Inferior parietal cortex (tissue), 1 donor: ENCODE data around the gene PCNA.
"Not testable (repeated sequence)": the region's sequence is repeated elsewhere in the genome, so short reads cannot be mapped to it uniquely, and the experiment has no call there.

ENCODE experiments used
- DNase-seq: peaks from one replicate; pipeline ENCODE4 v3.0.0-alpha.2; 2016; ENCODE audit errors: extremely low spot score

PCNA gene

GRCh38 chr20:5141615-5142014, 21.9 kb upstream of the PCNA start:
- peak; percentile 63 for DNase-seq

- DNase-seq, result no peak
These were observed 20.4 kb upstream of the PCNA start for GRCh38 chr20:5140195-5140594.

- DNase-seq, result no peak
These were observed 16.3 kb upstream of the PCNA start for GRCh38 chr20:5136096-5136495.

GRCh38 chr20:5135363-5136012, 15.7 kb upstream of the PCNA start:
- peak; percentile 43 for DNase-seq

GRCh38 chr20:5133998-5134397, 14.2 kb upstream of the PCNA start:
- no peak for DNase-seq

- no peak for DNase-seq
These were observed 11.7 kb upstream of the PCNA start for GRCh38 chr20:5131502-5131901.

DNA sequence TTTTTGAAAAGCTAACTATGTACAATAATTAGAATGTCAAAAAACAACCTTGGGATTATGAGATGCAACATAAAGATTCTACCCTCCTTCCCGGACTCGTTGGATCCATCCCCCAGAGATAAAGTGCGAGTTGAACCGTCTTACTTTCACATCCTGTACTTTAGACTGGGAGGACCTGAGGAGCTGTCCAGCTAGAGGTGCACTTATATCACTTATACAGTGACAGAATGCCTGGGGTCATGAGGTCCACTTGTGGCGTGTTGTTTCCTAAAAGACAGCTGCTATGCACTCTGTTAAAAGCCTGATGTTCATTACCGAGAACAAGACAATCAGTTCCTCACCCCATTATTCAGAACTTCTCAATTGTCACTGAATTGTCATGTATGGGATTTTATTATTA, 9.1 kb upstream of the PCNA start:
- no peak for DNase-seq

GRCh38 chr20:5127859-5128424, 8.2 kb upstream of the PCNA start:
- no peak for DNase-seq

DNA sequence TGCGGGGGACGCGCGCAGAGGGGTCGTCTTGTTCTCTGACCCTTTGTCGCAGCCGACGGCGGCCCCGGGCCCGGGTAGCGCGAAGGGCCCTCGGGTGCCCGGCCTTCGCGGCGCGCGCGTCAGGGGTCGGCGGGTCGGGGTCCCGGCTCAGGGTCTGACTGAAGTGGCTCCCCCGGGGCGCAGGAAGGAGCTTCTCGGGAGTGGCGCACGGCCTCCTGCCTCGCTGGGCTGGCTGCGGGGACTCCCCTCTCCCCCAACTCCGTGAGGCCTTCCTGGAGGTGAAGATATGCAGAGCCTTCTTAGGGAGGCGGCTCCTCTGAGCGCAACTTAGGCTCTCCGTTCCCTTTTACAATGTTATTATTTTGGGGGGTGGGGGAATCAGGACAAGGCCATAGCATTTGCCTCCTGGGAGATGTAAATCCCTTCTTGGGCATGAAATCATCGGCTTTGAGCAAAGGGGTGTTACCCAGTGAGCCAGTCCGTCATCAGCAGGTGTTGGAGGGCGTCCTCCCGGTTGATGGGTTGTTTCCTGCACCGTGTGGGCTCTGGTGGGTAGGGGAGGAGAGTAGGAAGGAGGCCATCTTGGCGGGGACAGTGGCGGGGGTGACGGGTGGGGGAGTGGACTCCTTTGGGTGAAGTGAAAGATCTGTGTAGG, 7.6 kb upstream of the PCNA start:
- no peak for DNase-seq

- DNase-seq, result peak; percentile 95
These were observed 6.9 kb upstream of the PCNA start, which contains the start of gene CDS2 for GRCh38 chr20:5126512-5127203. Gene CDS2 (plus strand): TSS chr20:5127008. CDS start chr20:5127093, 85 bp downstream.

- no peak for DNase-seq
These were observed 3.1 kb upstream of the PCNA start for GRCh38 chr20:5122873-5123260.

DNA sequence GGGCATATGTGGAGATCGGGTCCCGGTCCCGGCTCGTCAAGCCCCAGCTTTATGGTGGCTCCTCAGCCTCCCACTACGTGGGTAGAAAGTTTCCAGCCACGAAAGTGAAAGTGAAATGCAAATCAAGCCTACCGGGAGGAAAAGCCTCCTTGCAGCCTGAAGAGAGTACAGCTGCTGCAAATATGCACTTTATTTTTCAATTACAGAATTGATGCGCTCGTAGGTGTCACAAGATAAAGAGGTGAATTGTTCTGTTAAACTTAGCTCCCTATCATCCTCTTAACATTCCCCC, 373 bp upstream of the PCNA start:
- no peak for DNase-seq

GRCh38 chr20:5119143-5119434, 669 bp downstream of the PCNA start:
- DNase-seq, result no peak

- no peak for DNase-seq
These were observed 1.3 kb downstream of the PCNA start for GRCh38 chr20:5118220-5119142.

- no peak for DNase-seq
These were observed 2.9 kb downstream of the PCNA start for GRCh38 chr20:5116875-5117274.

DNA sequence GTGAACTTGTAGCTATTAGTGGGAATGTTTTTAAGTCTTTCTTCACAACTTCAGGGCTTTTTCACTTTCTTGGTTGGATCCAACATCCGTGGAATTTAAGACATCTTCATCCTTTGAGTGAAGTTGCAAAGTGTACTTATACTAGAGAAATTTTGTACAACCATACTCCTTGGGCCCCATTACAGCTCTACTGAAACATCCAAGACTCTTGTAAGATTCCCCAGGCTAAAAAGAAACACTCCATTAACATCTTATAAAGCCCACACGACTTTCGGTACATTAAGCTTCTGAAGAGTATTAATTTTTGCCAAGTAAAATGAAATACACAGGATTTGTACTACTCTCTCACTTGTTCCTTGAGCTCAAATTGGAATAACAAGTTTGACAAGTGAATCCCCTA, 5.4 kb downstream of the PCNA start:
- DNase-seq, result no peak

GRCh38 chr20:5113615-5113986, 6.2 kb downstream of the PCNA start:
- no peak for DNase-seq

DNA sequence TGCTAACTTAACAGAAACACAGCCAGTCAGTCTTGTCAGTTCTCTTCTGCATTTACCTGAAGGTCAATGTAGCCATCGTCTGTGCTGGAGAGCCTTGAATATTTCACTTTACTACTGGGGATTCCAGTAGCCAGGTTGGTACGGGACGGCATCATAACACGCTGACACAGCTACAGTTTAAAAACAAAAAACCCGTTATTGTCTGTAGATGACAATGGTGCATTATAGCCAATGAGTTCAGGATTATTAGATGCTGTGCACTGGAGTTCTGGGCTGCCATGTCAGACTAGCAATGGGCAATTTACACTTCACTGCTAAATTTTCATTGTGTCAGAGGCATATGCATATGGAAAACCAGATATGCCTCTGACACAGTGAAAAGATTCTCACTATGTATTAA, 10.5 kb downstream of the PCNA start:
- no peak for DNase-seq

- no peak for DNase-seq
These were observed 15.3 kb downstream of the PCNA start for GRCh38 chr20:5104479-5104878.

GRCh38 chr20:5100684-5101347, 18.9 kb downstream of the PCNA start:
- peak; percentile 92 for DNase-seq

GRCh38 chr20:5099909-5100308, 19.8 kb downstream of the PCNA start:
- DNase-seq, result not testable (repeated sequence)

- DNase-seq, result not testable (repeated sequence)
These were observed 20.7 kb downstream of the PCNA start for GRCh38 chr20:5099009-5099408.
